AG04450 (cell line): ENCODE results near the gene LCE5A. TPM values are rescaled to one million over a fixed set of nuclear protein-coding genes. Genes with fewer than 3 reads are reported as not detected.
"Not testable (repeated sequence)": the region's sequence is repeated elsewhere in the genome, so short reads cannot be mapped to it uniquely, and the experiment has no call there.

Source experiments
- CTCF ChIA-PET: fragments of 300-600, 350-600 bp; formaldehyde crosslinking; extraction: SDS; loops from one replicate; lab custom pipeline; 2022; ENCODE audit warnings: antibody characterized with exemption, inconsistent platforms; lab: Charles Lee
- POLR2A ChIA-PET: fragments of 350-600 bp; formaldehyde crosslinking; extraction: SDS; loops from one replicate; lab custom pipeline; 2021; ENCODE audit warnings: antibody characterized with exemption, inconsistent platforms; lab: Yijun Ruan, JAX
- DNase-seq: peaks from one replicate; pipeline ENCODE4 v3.0.0-alpha.2; 2011; ENCODE audit warnings: low read depth, low spot score
- H3K27ac ChIP-seq: one replicate; pipeline ENCODE4 v1.5.1; 2012; ENCODE audit warnings: low read depth, low read length, control low read depth
- H3K27me3 ChIP-seq: one replicate; pipeline ENCODE4 v1.6.0; 2012; ENCODE audit warnings: low read length; ENCODE audit not compliant: control insufficient read depth, insufficient read depth
- H3K4me3 ChIP-seq: 2 replicates; pipeline ENCODE4 v1.5.1; 2011; ENCODE audit warnings: mild to moderate bottlenecking, low read depth, low read length, control low read depth
- H3K9me3 ChIP-seq: 2 replicates; pipeline ENCODE4 v1.5.1; 2012; ENCODE audit warnings: low read length; ENCODE audit not compliant: control insufficient read depth, insufficient read depth
- CTCF ChIP-seq: IDR thresholded peaks from 2 replicates; pipeline ENCODE4 v1.5.1; 2011; ENCODE audit warnings: low read depth, low read length, control low read depth, inconsistent platforms
- polyA plus RNA-seq: library from polyadenylated mRNA; depleted of rRNA; stranded (reverse); fragments of >200 nt; gene quantifications from 2 replicates; pipeline ENCODE4 v1.2.3, GENCODE V29; 2011

The LCE5A gene
- polyA plus RNA-seq, 1 experiment: not detected

- POLR2A ChIA-PET: no interaction called here
- H3K27ac ChIP-seq: no peak overlapping the region
- DNase-seq: no peak
- no peaks in the 10 kb centered on the region for H3K27me3 ChIP-seq
- TF ChIP-seq CTCF: peak; percentile 19
- H3K9me3 ChIP-seq: peaks cover 14% of the 10 kb centered on the region
- CTCF ChIA-PET: interaction anchor here (0.7 to 1.5 kb wide), 3 partner anchors 10 to 133 kb away, joined by 3 to 4 read pairs (median 4); no protein-coding TSS in a partner anchor
- H3K4me3 ChIP-seq: no peak overlapping the region
Measured at GRCh38 chr1:152479792-152480595, 30.6 kb upstream of the LCE5A start.

GRCh38 chr1:152481869-152482664, 28.5 kb upstream of the LCE5A start:
- TF ChIP-seq CTCF: no peak
- H3K27me3 ChIP-seq: no peaks in the 10 kb centered on the region
- CTCF ChIA-PET: interaction anchor here (1.0 kb wide), 1 partner anchor 24 kb away, joined by 3 read pairs; no protein-coding TSS in a partner anchor
- no peak overlapping the region for H3K4me3 ChIP-seq
- DNase-seq: no peak
- H3K27ac ChIP-seq: no peak overlapping the region
- H3K9me3 ChIP-seq: peaks cover 6% of the 10 kb centered on the region; the same call in 1 of the 2 replicates
- POLR2A ChIA-PET: no interaction called here

- no peak for DNase-seq
- ChIA-PET POLR2A (no interaction called here), CTCF (no interaction called here)
- no peak overlapping the region for H3K4me3 ChIP-seq
- no peaks in the 10 kb centered on the region for H3K27me3 ChIP-seq
- H3K27ac ChIP-seq: no peak overlapping the region
- no peak for TF ChIP-seq CTCF
- no peaks in the 10 kb centered on the region for H3K9me3 ChIP-seq
Measured at GRCh38 chr1:152486400-152487006, 24.1 kb upstream of the LCE5A start.

GRCh38 chr1:152487871-152488270, 22.7 kb upstream of the LCE5A start:
- no peak for DNase-seq
- Histone ChIP-seq H3K4me3 (no peak overlapping the region), H3K27ac (no peak overlapping the region), H3K27me3 (no peaks in the 10 kb centered on the region), H3K9me3 (no peaks in the 10 kb centered on the region)
- POLR2A ChIA-PET: no interaction called here
- TF ChIP-seq CTCF: no peak
- CTCF ChIA-PET: no interaction called here

GRCh38 chr1:152491537-152491936, 19.1 kb upstream of the LCE5A start:
- H3K27ac ChIP-seq, POLR2A ChIA-PET, H3K27me3 ChIP-seq, DNase-seq, H3K4me3 ChIP-seq: not testable (repeated sequence)
- H3K9me3 ChIP-seq: peaks cover 14% of the 10 kb centered on the region
- CTCF ChIA-PET: interaction anchor here (0.7 kb wide), 1 partner anchor 33 kb away, joined by 3 read pairs; no protein-coding TSS in a partner anchor
